GM21360 (cell line): ENCODE measurements around the gene PCSK7.

ENCODE experiments used
- ATAC-seq: cut with Tn5 transposase; IDR thresholded peaks from one replicate; pipeline ENCODE4 v1.9.1; 2021; ENCODE audit warnings: mild to moderate bottlenecking, moderate library complexity; ENCODE audit not compliant: unreplicated experiment

PCSK7 gene

DNA sequence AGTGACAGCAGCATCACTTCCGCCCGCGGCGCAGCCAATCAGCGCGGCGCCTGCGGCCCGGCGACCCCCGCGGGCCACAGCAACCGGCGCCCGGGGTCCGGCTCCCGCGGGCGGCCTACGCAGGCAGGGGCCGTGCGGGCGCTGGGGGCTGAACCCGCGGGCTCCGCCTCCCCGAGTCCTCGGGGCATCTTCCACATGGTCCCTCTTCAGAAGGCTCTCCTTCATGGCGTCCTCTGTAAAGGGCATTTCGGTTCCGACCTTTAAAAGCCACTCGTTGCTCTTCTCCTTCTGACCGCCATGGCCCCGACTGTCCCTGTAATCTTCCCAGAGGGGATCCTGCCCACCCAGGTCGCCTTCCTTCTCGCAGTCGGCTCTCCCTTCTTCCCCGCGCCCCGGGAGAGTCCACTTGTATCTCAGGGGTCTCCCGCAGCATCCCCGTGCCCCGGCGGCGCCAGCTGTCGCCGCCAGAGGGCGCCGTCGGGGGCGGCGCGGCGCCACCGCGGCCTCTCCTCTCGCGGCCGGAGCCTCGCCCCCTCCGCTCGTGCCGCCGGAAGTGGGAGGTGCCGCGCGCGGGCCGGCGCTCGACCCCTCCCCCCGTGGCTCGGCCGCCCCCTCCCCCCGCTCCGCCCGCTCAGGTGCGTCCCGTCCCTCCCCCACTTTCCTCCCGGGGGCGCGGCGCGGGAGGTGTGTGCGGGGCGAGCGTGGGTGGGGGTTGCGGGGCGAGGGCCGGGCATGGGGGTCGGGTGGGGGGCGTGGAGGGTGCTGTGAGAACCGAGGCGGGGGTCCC, 412 bp upstream of the PCSK7 start, which contains the start of gene RNF214:
TSS of gene RNF214 (plus strand) at position 580 of the 787 bp plus-strand sequence. CDS start 1,602 bp downstream, outside the sequence.
- ATAC-seq = peak; percentile 61

DNA sequence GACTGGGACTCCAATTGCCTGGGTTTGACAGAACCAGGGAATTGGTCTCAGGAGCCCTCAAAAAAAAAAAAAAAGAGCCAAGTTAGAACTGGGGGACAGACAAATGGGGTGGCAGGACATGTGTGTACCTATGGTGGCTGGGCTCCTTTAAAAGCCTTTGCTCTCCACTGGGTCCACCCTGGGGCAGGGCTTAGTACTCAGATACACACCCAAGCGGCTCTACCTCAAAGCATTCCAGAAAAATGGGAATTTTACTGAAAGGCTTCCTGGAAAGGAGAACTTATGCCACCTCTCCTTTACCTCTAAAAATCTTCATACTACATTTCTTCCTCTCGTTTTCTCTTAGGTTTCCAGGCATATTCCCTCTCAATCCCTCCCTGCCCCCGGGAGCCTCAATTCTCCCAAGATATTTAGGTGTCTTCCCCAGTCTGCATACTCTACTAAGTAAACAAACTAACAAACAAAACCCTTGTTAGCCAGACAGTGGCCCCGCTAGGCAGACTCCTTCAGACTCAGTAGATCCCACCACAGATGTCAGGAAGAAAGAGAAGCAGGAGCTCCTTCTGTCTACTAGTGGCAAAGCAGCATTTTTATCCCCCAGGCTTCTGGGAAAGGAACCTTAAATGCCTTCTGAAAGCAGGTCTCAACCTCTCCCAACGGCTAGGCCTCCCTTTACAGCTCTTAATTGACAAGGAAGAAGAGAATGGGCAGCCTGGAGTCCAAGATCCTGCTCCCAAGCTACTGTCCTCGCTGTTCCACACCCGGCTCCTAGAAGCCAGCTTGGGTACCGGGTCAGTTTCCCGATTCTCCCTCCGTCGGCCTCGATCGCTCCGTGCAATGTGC, 653 bp downstream of the PCSK7 start:
- ATAC-seq = no peak

- no peak for ATAC-seq
These were observed 1.4 kb downstream of the PCSK7 start for GRCh38 chr11:117230286-117230961.

DNA sequence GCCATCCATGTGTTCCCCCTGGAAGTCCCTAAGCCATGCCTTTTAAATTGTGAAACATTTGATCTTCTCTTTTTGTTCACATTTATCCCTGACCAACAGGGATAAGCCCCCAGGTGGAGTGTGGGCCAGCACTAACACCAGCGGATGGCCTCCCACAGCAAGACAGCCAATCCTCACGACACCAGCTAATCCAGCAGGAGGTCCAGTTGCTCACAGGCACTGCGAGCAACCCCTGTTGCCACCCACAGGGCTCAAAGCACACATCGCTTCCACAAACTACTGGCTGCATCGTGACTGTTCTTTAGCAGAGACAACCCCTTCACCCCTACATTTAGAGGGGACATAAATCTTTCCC, 2.0 kb downstream of the PCSK7 start:
- ATAC-seq = no peak

GRCh38 chr11:117229411-117229810, 2.5 kb downstream of the PCSK7 start:
- ATAC-seq = no peak

- no peak for ATAC-seq
These were observed 3.8 kb downstream of the PCSK7 start for GRCh38 chr11:117228091-117228490.

DNA sequence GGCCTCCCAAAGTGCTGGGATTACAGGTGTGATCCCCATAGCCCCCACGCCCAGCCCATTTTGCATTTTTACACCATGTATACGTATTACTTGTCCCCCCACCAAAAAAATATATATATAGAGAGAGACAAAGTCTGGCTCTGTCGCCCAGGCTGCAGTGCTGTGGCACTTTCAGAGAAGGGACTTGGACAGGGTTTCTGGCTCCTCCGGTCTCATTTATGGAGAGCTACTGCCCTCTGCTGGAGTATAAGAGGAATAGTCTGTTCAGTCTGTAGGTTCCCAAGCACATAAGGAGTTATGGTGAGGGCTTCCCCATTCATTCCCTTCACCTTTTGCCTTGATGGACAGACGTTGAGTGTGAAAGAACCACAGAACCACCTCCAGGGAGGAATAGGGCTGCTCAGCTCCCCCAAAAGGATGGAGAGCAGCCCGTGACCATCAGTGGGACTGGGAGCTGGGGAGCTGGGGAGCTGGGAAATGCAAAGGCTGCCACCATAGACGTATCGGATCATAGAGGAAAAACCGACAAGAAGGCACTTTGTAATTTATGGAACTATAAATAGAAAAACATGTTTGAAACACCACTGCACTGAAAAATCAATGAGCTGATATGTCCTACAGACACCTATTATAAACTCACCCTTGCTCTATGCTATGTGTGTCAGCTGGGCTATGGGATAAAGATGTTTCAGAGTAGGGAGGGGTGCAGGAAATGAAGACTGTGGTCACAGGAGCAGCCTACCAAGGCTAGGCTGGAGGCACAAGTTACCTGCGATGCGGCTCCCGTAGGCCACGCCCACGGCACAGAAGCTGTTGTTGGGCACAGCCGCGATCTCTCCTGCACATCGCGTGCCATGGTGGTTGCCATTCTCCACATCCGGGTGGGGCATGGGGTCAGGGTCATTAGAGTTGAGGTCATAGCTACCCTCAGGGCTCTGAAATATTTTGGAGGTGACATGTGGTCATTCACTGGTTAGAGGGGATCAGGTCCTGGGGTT, 5.2 kb downstream of the PCSK7 start:
- no peak for ATAC-seq

- no peak for ATAC-seq
These were observed 6.2 kb downstream of the PCSK7 start for GRCh38 chr11:117225553-117226170.

- no peak for ATAC-seq
These were observed 7.9 kb downstream of the PCSK7 start for GRCh38 chr11:117223741-117224689.

DNA sequence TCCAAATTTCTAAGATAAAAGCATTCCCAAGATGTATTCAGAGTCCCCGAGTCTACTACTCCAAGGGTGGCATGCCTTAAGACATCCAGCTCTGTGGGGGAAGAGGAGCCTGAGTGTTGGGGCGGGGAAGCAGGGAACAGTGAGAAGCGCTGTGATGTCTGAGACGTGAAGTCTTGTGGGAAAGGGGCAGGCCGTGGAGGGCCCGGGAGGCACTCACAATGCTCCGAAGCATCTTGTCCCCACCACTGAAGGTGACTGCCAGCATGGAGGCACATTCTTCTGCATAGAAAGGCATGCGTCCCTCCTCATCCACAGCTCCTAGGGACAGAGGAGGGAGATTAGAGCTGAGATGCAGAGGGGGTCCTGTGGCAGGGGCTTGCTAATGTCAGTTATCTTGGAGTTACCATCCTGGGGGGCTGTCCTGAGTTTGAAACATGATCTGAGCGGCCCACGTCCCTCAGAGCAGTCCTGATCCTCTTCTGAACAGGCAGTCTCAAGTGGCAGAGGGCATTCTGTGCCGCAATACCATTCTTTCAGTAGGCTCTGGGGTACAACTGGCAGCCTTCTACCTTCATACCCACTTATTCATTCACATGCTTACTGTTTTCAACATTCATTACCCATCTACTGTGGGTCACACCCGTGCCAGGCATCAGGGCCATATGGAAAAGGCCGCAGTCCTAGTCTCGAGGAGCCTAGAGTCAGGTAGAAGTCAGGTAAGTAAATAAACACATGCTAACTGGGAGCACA, 8.7 kb downstream of the PCSK7 start:
- no peak for ATAC-seq

DNA sequence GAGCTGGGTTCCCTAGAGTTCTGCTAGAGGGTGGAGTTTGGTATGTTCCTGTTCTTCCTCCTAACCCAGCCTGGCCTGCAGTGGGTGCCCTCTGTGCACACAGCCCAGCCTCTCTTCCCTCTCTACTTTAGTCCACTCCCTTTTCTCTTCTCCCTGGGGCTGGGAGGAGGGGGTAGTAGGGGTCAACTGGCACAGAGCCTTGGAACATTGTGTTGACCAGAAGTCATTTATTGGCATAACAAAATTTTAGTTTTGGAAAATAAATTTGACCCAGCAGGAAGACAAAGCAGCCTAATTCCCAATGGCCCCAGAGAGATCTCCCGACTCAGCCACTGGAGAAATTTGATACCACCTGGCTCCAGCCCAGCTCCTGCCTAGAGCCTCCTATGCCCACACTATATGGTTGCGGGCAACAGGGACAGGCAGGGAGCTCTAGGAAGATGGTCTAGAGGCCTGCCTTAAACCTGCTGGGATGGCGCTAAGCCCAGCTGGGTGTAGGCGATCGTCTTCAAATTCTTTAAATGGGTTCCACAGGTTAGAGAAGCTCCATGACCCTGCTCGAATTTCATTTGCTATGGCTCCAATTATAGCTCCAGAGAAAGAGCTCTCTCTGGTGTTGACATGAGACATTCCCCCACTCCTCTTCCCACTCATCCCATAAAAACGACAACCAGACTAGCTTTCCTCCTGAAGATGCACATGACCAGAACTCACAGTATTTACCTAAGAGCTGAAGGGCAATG, 9.9 kb downstream of the PCSK7 start:
- no peak for ATAC-seq

DNA sequence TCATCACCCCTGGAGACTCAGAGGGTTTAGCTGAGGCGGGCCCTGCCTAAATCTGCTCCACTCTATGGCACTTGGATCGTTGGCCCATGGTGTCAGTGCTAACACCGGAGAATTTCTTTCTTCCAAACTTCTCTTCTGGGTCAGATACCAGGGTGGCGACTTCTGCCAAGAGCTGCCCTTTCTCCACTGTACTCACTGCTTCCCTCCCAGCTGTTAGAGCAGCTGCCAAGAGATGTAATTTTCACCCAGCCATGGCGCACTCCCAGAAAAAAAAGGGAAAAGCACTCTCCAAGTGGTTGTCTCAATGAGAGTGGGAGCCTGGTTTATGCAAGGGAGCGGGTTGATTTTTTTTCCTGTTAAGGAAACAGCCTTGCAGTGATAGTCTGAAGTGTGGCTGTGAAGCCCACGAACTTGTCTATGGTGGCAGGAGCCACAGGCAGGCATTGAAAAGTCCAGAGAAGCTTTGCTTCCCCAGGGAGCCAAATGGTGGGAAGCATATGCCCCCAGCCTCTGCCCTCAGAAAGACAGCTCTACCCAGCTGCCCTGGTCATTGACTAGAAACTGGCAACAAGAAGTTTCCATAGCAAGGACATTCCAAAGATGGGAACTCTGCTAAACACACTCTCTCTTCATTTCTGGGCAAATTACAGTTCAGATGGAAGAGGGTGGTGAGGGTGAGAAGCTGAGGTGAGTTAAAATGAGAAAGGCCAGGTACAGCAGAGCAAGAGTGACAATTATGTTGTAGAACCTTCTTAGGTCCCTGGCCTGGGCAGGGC, 10.7 kb downstream of the PCSK7 start:
- ATAC-seq = no peak

GRCh38 chr11:117220568-117220967, 11.3 kb downstream of the PCSK7 start:
- ATAC-seq = no peak

DNA sequence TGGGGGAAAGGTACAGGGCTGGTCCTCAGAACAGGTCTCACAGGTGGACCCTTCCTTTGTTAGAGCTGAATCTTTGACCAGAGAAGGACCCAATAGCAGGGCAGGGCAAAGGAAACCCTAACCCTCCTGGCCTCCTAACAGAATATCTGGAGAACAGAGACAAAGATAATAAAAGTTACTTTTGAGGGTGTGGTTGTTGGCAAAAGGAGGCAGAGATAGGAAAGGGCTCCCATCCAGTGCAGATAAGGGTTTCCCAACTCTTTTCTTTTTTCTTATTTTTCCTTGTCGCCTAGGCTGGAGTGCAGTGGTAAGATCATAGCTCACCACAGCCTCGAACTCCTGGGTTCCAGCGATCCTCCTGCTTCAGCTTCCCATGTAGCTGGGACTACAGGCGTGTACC, 11.9 kb downstream of the PCSK7 start:
- ATAC-seq = no peak

DNA sequence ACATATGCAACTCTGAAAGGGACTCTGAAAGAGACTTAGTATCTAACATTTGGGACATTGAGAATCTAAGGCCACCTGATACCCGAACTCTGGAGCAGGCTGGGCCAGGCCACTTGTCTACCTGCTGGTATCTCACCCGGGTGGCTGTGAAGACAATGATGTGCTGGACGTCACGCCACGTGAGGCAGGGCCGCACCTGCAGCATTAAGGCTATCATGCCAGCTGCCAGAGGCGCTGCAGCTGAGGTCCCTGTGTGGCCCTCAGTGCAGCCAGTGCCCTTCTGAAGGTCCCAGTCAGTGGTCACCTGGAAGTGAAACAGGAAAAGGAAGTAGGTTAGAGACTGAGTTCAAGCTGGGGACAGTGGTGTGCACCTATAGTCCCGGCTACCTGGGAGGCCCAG, 12.4 kb downstream of the PCSK7 start:
- ATAC-seq = no peak

DNA sequence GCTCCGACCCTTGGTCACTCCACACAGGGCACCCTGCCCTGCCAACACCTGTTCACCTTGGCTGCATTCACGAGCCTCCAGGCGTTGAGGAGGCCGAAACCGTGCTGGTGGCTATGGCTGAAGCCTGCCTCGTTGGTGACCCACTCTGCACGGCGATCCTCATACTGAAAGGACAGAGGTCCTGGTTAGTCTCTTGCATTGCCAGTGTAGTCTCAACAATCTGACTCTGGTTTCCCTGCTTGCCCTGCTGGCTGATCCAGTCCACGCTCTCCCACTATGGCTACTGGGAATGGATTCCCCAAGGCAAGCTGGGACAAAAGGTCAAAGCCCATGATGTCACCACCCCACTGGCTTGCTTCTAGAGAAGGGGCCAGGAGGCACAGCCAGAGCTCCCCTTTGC, 12.9 kb downstream of the PCSK7 start:
- ATAC-seq = no peak
